Left forelimb (tissue), 1 donor: ENCODE data around the gene IBA57.

ENCODE experiments used
- DNase-seq: peaks from one replicate; pipeline ENCODE4 v3.0.0-alpha.2; 2018; ENCODE audit warnings: low spot score

Gene IBA57

GRCh38 chr1:228144993-228145343 lies 20.6 kb upstream of the IBA57 start:
- DNase-seq, result peak; percentile 60

GRCh38 chr1:228145463-228146416 lies 19.9 kb upstream of the IBA57 start:
- DNase-seq, result peak; percentile 62

- DNase-seq, result peak; percentile 59
Observed at GRCh38 chr1:228146417-228147150, 19.0 kb upstream of the IBA57 start.

GRCh38 chr1:228147151-228147693 lies 18.4 kb upstream of the IBA57 start:
- DNase-seq, result peak; percentile 60

GRCh38 chr1:228147768-228148167 lies 17.8 kb upstream of the IBA57 start:
- DNase-seq, result no peak

- DNase-seq, result peak; percentile 58
Observed at GRCh38 chr1:228148196-228148861, 17.3 kb upstream of the IBA57 start.

GRCh38 chr1:228148935-228149405 lies 16.6 kb upstream of the IBA57 start:
- no peak for DNase-seq

- peak; percentile 71 for DNase-seq
Observed at GRCh38 chr1:228149406-228150119, 16.0 kb upstream of the IBA57 start, which contains the start of gene GJC2. TSS of gene GJC2 (plus strand) at chr1:228149930. CDS start at chr1:228157759, 7,829 bp downstream.

GRCh38 chr1:228150120-228150460 lies 15.5 kb upstream of the IBA57 start:
- peak; percentile 65 for DNase-seq

- DNase-seq, result peak; percentile 86
Observed at GRCh38 chr1:228150461-228151179, 15.0 kb upstream of the IBA57 start.

GRCh38 chr1:228151180-228151925 lies 14.3 kb upstream of the IBA57 start:
- peak; percentile 63 for DNase-seq

GRCh38 chr1:228152097-228152917 lies 13.3 kb upstream of the IBA57 start:
- no peak for DNase-seq

GRCh38 chr1:228152918-228153258 lies 12.7 kb upstream of the IBA57 start:
- no peak for DNase-seq

- no peak for DNase-seq
Observed at GRCh38 chr1:228154021-228154669, 11.5 kb upstream of the IBA57 start.

GRCh38 chr1:228154670-228155571 lies 10.7 kb upstream of the IBA57 start:
- DNase-seq, result no peak

GRCh38 chr1:228155596-228156514 lies 9.7 kb upstream of the IBA57 start:
- DNase-seq, result no peak

GRCh38 chr1:228156515-228156881 lies 9.1 kb upstream of the IBA57 start:
- DNase-seq, result no peak
